Non-pigmented ciliary epithelial cell (primary cell): ENCODE data around the gene ZNF385B.

Experiments used
- DNase-seq: peaks from one replicate; pipeline ENCODE4 v3.0.0-alpha.2; 2010; ENCODE audit warnings: low read depth

The ZNF385B gene

GRCh38 chr2:179584760-179585159, 276.7 kb downstream of the ZNF385B start:
- no peak for DNase-seq

GRCh38 chr2:179581605-179582004, 279.8 kb downstream of the ZNF385B start:
- DNase-seq: no peak

GRCh38 chr2:179580378-179581146, 280.9 kb downstream of the ZNF385B start:
- DNase-seq: no peak

GRCh38 chr2:179579800-179580199, 281.6 kb downstream of the ZNF385B start:
- DNase-seq: no peak

GRCh38 chr2:179578171-179578916, 283.1 kb downstream of the ZNF385B start:
- DNase-seq: no peak

- no peak for DNase-seq
Measured at GRCh38 chr2:179574061-179574519, 287.3 kb downstream of the ZNF385B start.

- DNase-seq: no peak
Measured at GRCh38 chr2:179572544-179572943, 288.9 kb downstream of the ZNF385B start.

GRCh38 chr2:179571721-179572120, 289.7 kb downstream of the ZNF385B start:
- DNase-seq: no peak

GRCh38 chr2:179571252-179571651, 290.2 kb downstream of the ZNF385B start:
- no peak for DNase-seq

GRCh38 chr2:179569831-179570233, 291.6 kb downstream of the ZNF385B start:
- no peak for DNase-seq

GRCh38 chr2:179565807-179566206, 295.6 kb downstream of the ZNF385B start:
- DNase-seq: no peak

- DNase-seq: no peak
Measured at GRCh38 chr2:179562330-179562885, 299.0 kb downstream of the ZNF385B start.

GRCh38 chr2:179561702-179562101, 299.7 kb downstream of the ZNF385B start:
- no peak for DNase-seq

- DNase-seq: no peak
Measured at GRCh38 chr2:179560257-179560735, 301.1 kb downstream of the ZNF385B start.

- no peak for DNase-seq
Measured at GRCh38 chr2:179559108-179559806, 302.2 kb downstream of the ZNF385B start.

- DNase-seq: no peak
Measured at GRCh38 chr2:179558010-179558934, 303.1 kb downstream of the ZNF385B start.

- no peak for DNase-seq
Measured at GRCh38 chr2:179556425-179556824, 305.0 kb downstream of the ZNF385B start.

GRCh38 chr2:179555691-179556283, 305.6 kb downstream of the ZNF385B start:
- DNase-seq: no peak

GRCh38 chr2:179554639-179555386, 306.6 kb downstream of the ZNF385B start:
- no peak for DNase-seq

- no peak for DNase-seq
Measured at GRCh38 chr2:179553382-179553781, 308.0 kb downstream of the ZNF385B start.
